CD4-positive, alpha-beta T cell treated with Interferon alpha-2 for 1 hour (primary cell): Measurements from ENCODE around the gene WNK3.

Source experiments
- DNase-seq, 2 donors: peaks; one replicate each; pipeline ENCODE4 v3.0.0-alpha.2; 2020 to 2022

The WNK3 gene

DNA sequence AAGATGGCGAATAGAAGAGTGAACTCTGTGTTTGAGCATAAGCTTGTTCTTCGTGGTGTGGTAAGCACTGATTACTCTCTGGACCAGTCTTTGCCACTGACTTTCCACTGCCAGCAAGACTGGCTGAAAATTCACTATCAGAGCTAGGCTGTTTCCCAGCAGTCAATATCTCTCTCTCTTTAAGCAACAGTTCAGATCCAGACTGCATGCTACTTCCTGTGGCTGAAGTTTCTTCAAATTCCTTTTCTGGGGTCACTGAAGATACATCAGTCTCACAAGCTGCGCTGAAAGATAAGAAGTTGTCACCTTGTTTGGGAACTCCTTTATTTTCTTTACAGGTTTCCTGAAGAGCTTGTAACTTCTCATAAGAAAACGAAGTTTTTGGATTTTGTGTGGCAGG is 120.8 kb downstream of the WNK3 start:
- DNase-seq = no peak

DNA sequence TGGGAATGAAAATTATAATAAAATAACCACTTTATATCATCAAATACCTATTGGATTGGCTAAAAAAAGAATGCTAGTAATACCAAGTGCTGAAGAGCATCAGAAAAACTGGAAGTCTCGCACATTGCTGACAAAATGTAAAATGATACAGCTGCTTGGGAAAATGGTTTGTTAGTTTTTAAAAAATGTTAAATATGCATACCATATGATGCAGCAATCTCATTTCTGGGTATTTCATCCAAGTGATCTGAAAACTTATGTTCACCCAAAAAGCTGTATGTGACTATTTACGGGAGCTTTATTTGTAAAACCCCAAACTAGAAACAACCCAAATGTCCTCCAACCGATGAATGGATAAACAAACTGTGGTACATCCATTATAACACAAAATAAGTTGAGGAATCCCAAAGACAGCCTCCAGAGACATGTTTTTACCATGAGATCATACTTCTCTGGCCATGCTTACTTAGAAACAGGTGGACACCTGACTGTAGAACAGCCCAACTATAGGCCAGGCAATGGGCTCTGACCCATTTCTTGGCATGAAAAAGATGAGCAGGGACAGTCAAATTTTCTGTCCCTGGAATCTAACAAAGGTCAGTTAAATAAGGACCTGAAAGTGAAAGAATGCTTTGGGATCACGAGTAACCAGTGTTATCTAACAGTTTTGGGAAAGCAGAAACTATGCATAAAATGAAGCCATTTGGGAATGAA is 127.3 kb downstream of the WNK3 start:
- DNase-seq = no peak

DNA sequence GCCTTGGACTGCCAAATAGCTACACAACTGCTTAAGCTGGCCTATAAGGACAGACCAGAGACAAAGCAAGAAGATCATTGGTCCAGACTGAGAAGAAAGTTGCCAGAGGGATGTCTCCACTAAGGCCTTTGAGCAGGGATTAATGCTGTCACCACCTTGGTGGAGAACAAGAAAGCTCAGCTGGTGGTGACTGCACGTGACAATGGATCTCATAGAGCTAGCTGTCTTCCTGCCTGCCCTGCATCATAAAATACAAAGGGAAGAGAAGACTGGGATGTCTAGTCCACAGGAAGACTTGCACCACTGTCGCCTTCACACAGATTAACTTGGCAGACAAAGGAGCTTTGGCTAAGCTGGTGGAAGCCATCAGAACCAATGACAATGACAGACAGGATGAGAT is 134.3 kb downstream of the WNK3 start:
- no peak for DNase-seq

DNA sequence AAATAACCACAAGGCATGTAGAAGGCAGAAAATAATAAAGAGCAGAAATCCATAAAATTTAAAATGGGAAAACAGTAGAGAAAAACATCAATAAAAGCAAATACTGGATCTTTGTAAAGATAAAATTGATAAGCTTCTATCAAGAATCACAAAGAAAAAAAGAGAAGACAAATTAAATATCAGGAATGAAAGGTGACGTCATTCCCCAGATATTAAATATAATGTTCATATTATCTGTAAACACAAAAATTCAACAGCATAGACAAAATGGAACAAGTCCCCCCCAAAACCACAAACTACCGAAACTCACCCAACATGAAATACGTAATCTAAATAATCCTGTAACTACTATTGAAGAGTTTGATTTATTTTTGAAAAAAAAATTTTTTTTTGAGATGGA is 144.2 kb downstream of the WNK3 start:
- DNase-seq = no peak

DNA sequence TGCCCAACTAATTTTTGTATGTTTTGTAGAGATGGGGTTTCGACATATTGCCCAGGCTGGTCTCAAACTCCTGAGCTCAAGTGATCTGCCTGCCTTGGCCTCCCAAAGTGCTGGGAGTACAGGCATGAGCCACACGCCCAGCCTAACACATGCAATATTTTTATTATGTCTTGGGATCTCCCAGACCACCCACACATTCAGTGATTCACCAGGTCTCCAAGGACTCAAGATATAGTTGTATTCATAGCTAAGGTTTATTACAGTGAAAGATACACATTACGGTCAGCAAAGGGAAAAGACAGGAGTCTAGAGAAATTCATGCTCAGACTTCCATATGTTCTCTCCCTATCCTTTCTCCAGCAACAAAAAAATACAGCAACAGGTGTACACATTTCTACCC is 149.3 kb downstream of the WNK3 start:
- no peak for DNase-seq

DNA sequence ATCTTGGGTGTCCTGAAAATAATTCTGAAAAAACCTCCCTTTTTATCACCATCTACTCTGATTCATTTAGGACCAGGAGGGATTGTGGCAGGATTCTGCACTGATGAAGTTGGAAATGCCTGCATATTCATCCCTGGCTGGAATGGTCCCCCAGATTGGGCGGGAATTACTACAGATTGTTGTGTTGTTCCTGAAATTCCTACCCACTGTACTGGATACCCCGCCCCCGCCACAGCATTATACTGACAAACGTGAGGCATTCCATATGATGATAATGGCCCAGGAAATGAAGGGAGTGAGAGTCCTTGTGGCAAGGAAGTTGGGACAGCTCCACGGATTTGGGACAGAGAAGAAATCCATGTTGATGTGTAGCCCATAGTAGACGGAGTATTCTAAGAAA is 159.6 kb downstream of the WNK3 start:
- DNase-seq = no peak

DNA sequence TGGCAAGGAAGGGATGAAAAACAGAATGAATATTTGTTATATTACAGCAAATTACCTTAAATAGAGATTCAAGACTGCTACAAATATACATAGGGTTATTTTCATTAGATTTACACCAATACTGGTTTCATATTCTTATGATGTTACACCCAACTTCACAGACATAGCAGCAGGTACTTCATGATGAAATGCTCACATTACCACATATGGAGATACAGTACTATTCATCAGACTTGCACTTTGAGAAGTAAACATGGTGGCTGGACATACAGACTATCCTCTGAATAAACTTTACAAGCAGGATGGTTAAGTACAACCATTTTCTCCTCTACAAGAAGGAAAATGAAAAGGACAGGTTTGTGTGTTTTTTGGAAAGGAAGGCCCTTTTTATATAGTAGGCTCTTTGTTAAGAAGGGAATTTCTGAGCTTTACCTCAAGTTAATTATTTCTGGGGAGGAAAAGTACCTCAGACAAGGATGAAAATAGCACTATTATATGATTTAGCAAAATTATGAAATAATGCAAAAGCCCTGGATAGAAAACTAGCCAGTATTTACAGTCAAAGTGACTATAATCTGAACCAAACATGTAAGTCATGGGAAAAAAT is 162.8 kb downstream of the WNK3 start:
- DNase-seq = no peak

DNA sequence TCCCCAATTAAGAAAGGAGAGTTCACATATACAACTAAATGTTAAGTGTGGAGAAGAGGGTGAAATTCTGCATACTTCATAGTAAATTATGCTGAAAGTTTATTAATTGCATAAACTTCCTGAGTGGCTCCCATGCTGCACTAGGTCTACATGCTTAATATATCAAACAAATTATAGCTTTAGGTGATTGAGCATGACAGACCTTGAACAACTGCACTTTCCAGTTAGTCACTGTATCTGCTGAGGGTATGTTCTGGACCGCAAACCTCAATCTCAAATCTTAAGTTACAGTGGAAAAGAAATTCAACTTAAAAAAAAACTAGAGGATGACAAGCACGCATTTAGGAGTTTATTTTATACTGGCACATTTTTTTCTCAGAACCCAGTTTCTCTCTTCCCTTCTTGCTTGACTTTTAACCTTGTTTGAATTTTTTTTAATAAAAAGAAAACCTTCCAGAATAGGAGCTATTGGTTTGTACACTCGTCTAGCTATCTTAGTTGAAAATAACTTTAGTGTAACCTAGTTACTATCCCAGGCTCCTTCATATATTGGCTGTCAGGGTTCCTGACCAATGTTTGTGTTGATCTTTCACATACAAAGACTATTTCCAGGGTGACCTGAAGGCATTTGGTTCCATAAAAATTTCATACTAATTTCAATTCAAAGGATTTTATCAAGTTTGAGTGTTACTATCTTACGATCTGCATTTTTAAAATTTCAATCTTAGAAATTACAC is 164.6 kb downstream of the WNK3 start:
- DNase-seq = no peak

DNA sequence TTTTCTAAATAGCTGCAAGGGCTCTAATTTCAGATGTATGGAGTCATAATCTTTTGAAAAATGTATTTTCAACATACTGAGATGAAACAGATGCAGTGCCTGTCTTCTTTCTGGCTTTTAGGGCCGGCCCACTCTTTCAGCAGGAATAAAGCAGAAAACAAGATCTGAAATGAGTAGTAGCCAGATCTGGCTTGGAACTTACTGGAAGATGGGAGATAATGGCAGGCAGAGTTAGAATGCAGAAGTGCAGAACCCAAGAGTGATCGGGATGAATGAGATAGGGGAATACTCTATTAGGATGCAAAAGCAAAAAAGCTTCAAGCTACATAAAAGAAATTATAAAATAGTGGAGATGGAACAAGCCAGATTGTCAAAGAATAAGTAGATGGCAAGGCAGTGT is 173.4 kb downstream of the WNK3 start:
- no peak for DNase-seq

DNA sequence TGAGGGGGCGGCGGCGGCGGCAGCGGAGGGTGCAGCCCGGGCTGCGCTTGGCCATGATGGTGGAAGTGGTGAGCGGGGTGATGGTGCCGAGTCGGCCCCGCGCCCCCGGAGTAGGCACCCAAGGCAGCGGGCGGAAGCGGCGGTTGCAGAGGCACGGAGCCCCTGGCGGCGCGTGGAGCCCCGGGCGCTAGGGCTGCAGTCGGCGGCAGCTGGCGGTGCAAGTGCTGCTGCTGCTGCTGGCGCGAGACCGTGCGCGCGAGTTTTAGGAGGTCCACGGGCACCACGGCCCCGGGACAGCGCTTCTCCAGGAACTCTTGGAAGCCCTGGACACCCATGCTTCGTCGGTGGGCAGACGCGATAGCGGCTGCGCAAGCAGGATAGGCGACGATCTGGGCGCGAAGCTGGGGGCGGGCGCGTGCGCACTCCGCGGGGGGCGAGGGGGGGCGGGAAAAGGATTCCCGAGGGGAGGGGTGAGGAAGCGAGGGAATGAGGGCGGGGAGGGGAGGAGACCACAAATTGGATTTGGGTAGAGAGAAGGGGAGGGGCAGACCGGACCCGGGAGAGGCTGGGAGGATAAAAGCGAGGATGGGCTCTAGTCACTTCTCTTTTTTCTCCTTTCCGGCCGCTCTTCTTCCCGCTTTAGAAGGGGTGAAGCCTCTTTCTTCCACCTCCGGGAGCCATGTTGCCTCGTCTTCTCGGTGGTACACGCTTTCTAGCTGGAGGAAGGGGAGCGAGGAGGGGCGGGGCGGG is 174.8 kb downstream of the WNK3 start, which contains the start of gene FAM120C:
TSS of gene FAM120C (minus strand) at position 391 of the 750 bp plus-strand sequence. CDS start at position 335, 56 bp downstream.
- DNase-seq = peak; percentile 64 to 73

DNA sequence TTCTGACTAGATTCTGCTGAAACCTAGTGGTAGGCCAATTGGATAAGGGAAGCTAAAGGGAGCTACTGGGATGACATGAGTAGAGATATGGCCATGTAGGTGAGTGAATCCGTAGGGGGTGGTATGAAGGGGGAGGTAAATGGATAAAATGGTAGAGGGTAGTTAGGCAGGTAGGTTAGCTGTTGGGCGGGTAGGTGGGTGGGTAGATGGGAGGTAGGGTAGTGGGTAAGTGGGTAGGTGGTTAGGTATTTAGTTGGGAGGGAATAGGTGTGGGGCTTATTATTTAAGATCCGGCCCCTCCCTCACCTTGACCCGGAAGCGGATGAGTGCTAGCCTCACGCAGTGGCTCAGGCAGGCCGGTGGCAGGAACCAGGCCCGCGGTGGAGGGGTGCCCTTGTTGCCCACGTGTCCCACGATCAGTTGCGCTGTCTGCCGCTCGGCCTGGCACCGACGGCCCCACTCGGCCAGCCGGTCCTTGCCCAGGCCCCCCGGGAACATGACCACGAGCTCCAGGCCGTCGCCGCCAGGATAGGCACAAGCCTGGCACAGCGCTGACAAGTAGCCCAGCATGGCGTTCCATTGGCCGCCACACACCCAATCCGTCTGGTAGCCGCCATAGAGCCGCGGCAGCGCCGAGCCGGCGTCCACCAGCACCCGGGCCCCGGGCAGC is 175.5 kb downstream of the WNK3 start:
- DNase-seq = peak; percentile 57 to 71

DNA sequence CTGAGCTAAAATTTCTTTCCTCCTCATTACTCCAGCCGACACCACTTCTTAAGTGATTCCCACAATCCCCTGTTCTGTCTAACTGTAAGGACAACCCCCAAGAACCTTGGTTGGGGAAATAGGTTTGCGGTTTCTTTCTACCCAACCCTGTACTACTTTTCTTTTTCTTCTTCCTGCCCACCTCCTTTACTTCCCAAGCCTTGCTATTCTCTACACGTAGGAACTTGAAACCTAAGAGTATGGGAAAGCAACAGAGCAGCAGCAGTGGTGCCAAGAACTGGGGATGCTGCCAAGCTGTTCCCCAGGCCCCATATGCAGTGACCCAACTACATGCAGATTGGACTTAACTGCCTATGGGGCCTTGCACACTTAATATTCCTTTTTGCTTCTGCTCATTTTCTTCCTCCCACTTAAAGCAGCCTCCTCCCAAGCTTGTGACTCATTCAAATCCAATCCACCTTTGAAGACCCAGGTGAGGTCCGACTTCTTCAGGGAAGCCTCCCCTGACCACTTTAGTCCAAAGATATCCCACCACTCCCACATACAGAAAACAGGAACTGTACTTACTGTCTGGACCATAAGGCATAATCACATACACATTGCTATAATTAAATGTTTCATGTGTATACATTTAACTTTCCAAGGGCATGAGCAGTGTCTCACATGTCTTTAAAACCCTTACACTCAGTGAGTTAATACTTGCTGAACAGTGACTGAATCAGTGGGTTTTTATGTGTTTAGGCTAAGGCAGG is 176.5 kb downstream of the WNK3 start:
- no peak for DNase-seq

DNA sequence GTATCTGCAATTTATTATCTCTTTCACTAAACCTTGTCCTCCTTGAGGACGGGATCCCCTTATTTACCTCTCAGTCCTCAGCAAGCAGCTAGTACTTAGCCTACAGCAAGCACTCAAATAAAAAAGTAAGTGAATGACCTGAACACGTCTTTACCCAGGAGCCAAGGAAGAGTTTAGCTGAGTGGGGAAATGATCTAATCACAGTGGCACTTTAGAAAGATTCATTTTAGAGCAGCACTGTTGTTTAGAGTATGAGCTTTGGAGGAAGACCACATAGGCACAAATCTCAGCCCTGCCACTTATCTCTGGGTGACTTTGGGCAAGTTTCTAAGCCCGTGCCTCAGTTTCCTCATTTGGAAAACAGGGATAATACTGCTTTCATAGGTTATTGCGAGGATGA is 177.4 kb downstream of the WNK3 start:
- DNase-seq = no peak

DNA sequence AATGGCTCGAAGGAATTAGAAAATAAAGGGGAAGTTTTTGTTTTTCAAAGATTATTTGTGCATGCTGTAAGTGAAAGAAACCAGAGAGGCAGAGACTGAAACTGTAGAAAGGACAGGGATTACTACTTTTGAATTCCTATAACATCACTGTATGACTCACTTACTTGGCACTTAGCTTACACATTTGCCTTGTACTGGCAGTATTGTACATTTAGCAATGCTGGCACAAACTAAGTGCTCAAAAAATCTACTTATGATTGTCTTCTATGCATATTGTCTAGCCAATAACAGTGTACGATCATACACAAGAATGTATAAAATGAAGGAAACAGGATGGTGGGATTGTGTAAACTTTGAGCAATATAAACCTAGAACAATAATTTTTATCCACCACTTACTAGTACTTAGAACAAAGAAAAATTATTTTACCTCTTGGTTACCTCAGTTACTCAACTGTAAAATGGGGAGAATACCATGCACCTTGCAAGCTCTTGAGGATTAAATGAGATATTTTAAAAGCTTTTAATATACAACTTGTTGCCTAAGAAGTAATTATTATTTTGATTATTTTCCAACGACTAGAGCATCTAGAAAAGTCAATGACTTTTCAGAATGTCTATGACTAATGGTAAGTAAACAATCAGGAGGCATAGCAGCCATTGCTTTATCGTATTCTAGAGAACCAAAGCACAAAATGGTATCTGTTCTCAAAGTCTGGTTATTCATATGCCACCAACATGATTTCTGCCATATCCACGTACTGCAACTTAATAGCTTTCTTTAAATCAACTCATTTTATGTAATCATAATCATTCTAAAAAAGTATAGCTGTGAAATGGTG is 179.5 kb downstream of the WNK3 start:
- no peak for DNase-seq

DNA sequence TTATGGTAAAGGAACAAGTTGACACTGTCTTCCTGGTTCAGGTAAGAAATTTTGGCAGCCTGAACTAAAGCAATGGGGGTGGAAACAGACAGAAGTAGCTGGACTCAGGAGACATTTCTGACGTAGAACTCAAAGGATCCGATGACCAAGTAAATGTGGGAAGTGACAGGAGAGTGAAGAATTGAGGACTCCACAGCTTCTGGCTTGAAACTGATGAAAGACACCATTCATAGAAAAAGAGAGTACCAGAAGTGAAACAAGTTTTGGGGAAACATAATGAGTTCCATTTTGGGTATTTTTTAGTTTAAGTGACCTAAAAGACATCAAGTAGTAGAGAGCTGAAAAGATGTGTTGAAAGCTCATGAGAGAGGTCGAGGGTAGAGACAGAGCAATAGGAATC is 180.5 kb downstream of the WNK3 start:
- no peak for DNase-seq

DNA sequence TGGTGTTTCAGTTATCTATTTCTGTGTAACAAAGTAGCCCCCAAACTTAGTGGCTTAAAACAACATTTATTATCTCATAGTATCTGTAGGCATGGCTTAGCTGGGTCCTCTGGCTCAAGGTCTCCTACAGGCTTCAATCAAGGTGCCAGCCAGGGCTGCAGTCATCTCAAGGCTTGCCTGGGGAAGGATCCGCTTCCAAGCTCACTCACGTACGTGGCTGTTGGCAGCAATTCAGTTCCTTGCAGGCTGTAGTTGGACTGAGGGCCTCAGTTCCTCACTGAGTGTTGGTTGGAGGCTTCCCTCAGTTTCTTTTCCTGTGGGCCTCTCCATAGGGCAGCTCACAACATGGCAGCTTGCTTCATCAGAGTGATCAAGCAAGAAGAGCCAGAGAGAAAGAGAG is 184.1 kb downstream of the WNK3 start:
- DNase-seq = no peak

DNA sequence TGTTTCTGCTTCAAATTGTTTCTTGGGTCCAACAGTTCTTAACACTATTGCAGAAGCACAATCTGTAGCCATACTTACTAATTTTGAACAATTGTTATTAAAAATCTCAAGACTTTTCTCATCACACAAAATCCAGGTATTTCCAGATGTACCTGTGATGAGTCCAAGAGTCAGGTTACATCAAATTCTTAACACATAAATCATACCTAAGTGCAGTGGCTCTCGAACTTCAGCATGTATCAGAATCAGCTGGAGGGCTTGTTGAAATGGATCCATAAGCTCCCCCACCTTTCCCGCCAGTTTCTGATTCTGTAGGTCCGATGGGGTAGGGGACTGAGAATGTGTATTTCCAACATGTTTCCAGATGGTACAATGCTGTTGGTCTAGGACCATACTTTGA is 185.4 kb downstream of the WNK3 start:
- DNase-seq = no peak

DNA sequence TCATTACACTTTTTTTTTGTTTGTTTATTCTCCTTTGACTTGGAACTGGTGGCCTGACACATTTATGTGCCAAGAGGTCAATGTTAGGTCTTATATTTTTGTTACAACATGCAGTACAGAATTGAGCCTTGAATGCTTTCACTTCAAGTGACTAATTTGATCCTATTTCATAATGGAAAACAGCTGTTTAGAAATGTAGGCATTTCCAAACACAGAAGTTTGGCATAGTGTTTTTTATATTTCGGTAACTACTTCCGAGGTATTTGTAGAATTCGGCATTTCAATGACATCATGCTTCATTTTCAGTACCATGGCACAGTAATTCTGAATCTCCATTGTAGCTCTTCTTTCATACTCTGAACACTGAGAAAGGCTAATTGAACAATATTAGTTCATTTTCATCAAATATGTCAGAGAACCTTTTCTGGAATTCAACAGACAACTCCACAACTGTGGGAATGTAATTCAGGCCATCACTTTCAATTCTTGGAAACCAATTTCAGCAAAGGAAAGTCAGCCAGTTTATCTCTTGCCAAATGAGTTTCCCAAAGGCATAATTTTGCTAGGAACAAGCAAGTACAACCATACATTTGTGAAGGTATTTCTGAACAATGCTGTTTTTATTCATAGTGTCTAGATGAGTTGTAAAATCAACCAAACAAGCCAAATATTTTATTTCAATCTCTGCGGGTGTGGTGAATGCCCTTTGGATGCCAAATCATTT is 186.2 kb downstream of the WNK3 start:
- DNase-seq = no peak

DNA sequence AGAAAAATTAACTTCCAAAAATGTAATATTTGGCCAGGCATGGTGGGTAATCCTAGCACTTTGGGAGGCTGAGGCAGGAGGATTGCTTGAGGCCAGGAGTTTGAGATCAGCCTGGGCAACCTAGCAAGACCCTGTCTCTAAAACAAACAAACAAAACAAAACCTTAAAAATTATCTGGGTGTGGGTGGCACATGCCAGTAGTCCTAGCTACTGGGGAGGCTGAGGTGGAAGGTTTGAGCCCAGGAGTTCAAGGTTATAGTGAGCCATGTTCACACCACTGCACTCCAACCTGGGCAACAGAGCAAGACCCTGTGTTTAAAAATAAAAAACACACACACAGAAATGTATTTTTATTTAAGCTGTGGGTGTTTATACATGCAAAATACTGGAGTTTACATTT is 186.8 kb downstream of the WNK3 start:
- no peak for DNase-seq

DNA sequence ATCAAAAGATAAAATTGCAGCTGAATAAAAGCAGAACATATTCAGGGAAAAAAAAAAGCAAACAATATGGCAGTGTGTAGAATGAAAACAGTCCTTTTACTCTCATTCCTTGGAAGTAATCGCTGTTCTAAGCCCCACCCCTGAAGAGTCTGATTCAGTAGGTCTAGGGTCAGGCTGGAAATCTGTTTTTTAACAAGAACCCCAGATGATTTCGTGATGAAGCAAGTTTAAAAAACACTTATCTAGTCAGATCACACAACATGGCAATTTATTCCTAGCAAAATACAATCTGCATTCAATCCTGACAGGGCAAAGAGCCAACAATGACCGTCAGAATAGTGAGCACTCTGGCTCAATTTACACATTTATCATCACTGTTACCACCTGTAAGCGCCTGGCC is 190.9 kb downstream of the WNK3 start:
- DNase-seq = no peak
